HepG2 (cell line): Measurements from ENCODE around the gene SLC16A2. TPM values are rescaled to one million over a fixed set of nuclear protein-coding genes. Genes with fewer than 3 reads are reported as not detected.

Experiments
- ATAC-seq: fragments of 200-7000 bp; cut with Tn5 transposase; 3 replicates; pipeline ENCODE4 v1.9.1; 2020; ENCODE audit warnings: mild to moderate bottlenecking, moderate library complexity
- BruUV-seq: library from RNA; stranded (reverse); fragments of 400-500 nt; replicated peaks from 2 replicates; lab custom pipeline; 2021; lab: Mats Ljungman, UMichigan
- CTCF ChIA-PET: fragments of 300-600 bp; formaldehyde crosslinking; extraction: SDS; loops from one replicate; lab custom pipeline; 2021; ENCODE audit warnings: low total read pairs, inconsistent platforms, low intra/inter-chr PET ratio; lab: Yijun Ruan, JAX
- POLR2A ChIA-PET: fragments of 350-600 bp; sonication (Branson Sonifier 250); formaldehyde crosslinking; loops from one replicate; lab custom pipeline; 2020; ENCODE audit warnings: antibody characterized with exemption, inconsistent platforms; lab: Yijun Ruan, JAX
- DNase-seq: peaks from one replicate; pipeline ENCODE4 v3.0.0-alpha.2; 2015; ENCODE audit warnings: low spot score
- FAIRE-seq: peaks from 3 replicates; lab custom pipeline; 2011; peaks lifted over from hg19 to GRCh38; lab: Jason Lieb, UNC
- H2AFZ ChIP-seq: one replicate; pipeline ENCODE4 v1.6.1; 2011; ENCODE audit warnings: low read length, inconsistent platforms
- H3K27ac ChIP-seq: fragments of 300-600 bp; 3 replicates; pipeline ENCODE4 v1.8.0; 2011; ENCODE audit warnings: mixed run types, mild to moderate bottlenecking, mixed read lengths, low read length, inconsistent platforms; ENCODE audit not compliant: insufficient read depth; ENCODE audit errors: extremely low read length
- H3K27me3 ChIP-seq, 2 experiments: fragments of 200-600 bp in 1 of 2; 2 replicates in 1 of 2; 3 replicates in 1 of 2; pipeline versions ENCODE4 v1.6.0 to v1.8.0; 2011; ENCODE audit warnings: low read length in 2 of 2, mild to moderate bottlenecking in 2 of 2, moderate library complexity in 2 of 2, inconsistent platforms in 1 of 2; ENCODE audit not compliant: insufficient read depth in 2 of 2, control insufficient read depth in 1 of 2
- H3K36me3 ChIP-seq, 2 experiments: fragments of 200-600 bp in 1 of 2; replicated peaks in 1 of 2; 2 replicates in 1 of 2; 3 replicates in 1 of 2; pipeline versions ENCODE4 v1.5.1 to v1.8.0; 2011; ENCODE audit warnings: low read length in 2 of 2, inconsistent platforms in 1 of 2; ENCODE audit not compliant: insufficient read depth in 2 of 2, control insufficient read depth in 1 of 2
- H3K4me1 ChIP-seq: 2 replicates; pipeline ENCODE4 v1.5.1; 2012; ENCODE audit warnings: low read length, inconsistent platforms; ENCODE audit not compliant: insufficient read depth
- H3K4me2 ChIP-seq: 2 replicates; pipeline ENCODE4 v1.6.0; 2011; ENCODE audit warnings: low read depth, low read length, inconsistent platforms
- H3K4me3 ChIP-seq, 3 experiments: fragments of 200-600 bp in 1 of 3; sonication (generic), shearing (Covaris generic) in 1 of 3; replicated peaks in 1 of 3; 2 replicates each; pipeline ENCODE4 v1.5.1; 2011 to 2016; ENCODE audit warnings: low read length in 3 of 3, inconsistent platforms in 2 of 3, low read depth in 2 of 3, mild to moderate bottlenecking in 2 of 3, control low read depth in 1 of 3, mixed read lengths in 1 of 3; ENCODE audit not compliant: insufficient read depth in 1 of 3
- H3K79me2 ChIP-seq: one replicate; pipeline ENCODE4 v1.6.1; 2011; ENCODE audit warnings: low read length, inconsistent platforms; ENCODE audit not compliant: insufficient read depth
- H3K9ac ChIP-seq: 2 replicates; pipeline ENCODE4 v1.6.0; 2011; ENCODE audit warnings: mild to moderate bottlenecking, low read depth, low read length, inconsistent platforms; ENCODE audit not compliant: insufficient read depth
- H3K9me3 ChIP-seq: 2 replicates; pipeline ENCODE4 v1.5.1; 2012; ENCODE audit warnings: mild to moderate bottlenecking, low read length
- H4K20me1 ChIP-seq: 2 replicates; pipeline ENCODE4 v1.6.0; 2011; ENCODE audit warnings: inconsistent platforms, mild to moderate bottlenecking, low read length, moderate library complexity; ENCODE audit not compliant: insufficient read depth
- ARID3A ChIP-seq: IDR thresholded peaks from 2 replicates; pipeline ENCODE4 v1.6.1; 2012; ENCODE audit warnings: low read depth, low read length, improper control_type of control experiment
- GMEB2 ChIP-seq: IDR thresholded peaks from 2 replicates; pipeline ENCODE4 v1.6.1; 2016; ENCODE audit warnings: missing biosample characterization, missing genetic modification reagents, low read depth
- HIVEP1 ChIP-seq: sonication (generic); formaldehyde crosslinking; IDR thresholded peaks from 2 replicates; pipeline ENCODE4 v1.4.0; 2020; ENCODE audit warnings: mild to moderate bottlenecking, missing genetic modification reagents
- MLXIP ChIP-seq: sonication (generic); formaldehyde crosslinking; IDR thresholded peaks from 2 replicates; pipeline ENCODE4 v1.9.0; 2021; ENCODE audit warnings: missing genetic modification reagents, borderline replicate concordance
- NFAT5 ChIP-seq: sonication (generic); formaldehyde crosslinking; IDR thresholded peaks from 2 replicates; pipeline ENCODE4 v1.4.0; 2020; ENCODE audit warnings: missing genetic modification reagents
- SCMH1 ChIP-seq: sonication (generic); formaldehyde crosslinking; IDR thresholded peaks from 2 replicates; pipeline ENCODE4 v1.9.0; 2021; ENCODE audit warnings: missing genetic modification reagents, mild to moderate bottlenecking, borderline replicate concordance
- SIN3A ChIP-seq: IDR thresholded peaks from 2 replicates; pipeline ENCODE4 v1.6.1; 2011; ENCODE audit warnings: low read depth, mild to moderate bottlenecking, control low read depth, low read length, borderline replicate concordance
- ZNF557 ChIP-seq: sonication (generic); formaldehyde crosslinking; IDR thresholded peaks from 2 replicates; pipeline ENCODE4 v1.4.0; 2020; ENCODE audit warnings: missing genetic modification reagents
- ZNF674 ChIP-seq: sonication (generic); formaldehyde crosslinking; IDR thresholded peaks from 2 replicates; pipeline ENCODE4 v1.5.0; 2020; ENCODE audit warnings: low read depth, mild to moderate bottlenecking, missing genetic modification reagents
- WGBS: methylation state at CpG from one replicate; pipeline ENCODE4 v1.1.6; 2017; ENCODE audit warnings: low lambda C conversion rate; 5-methylcytosine and 5-hydroxymethylcytosine counted together
- in situ Hi-C: cut with HindIII; loops from 2 replicates; pipeline ENCODE4 v1.10.0; 2017; ENCODE audit warnings: low pct_unique_long_range_greater_than_20kb; ENCODE audit not compliant: extremely low pct_ligation_motif_present
- intact Hi-C: fragments of 100-400 bp; cut with micrococcal nuclease; formaldehyde crosslinking; loops from one replicate; pipeline ENCODE4 v1.10.0; 2022; ENCODE audit not compliant: unreplicated experiment
- polyA plus RNA-seq, 8 experiments: library from polyadenylated mRNA; depleted of rRNA in 3 of 8; stranded (reverse) in 7 of 8; unstranded in 1 of 8; fragments of >200 nt; fragmentation: Illumina TruSeq in 4 of 8; extraction: Trizol in 4 of 8; gene quantifications; 2 replicates each; pipeline versions ENCODE4 v1.2.1 to v1.2.3, GENCODE V29; 2011 to 2016; ENCODE audit warnings: low read depth in 4 of 8, missing spikeins in 1 of 8, mixed read lengths in 1 of 8; ENCODE audit not compliant: insufficient read depth in 1 of 8
- total RNA-seq, 5 experiments: library from RNA; depleted of rRNA; stranded (reverse); fragments of >200 nt; fragmentation: Illumina TruSeq; extraction: Trizol; gene quantifications; 2 replicates each; pipeline ENCODE4 v1.2.3, GENCODE V29; 2016; ENCODE audit warnings: low read depth in 1 of 5

Gene SLC16A2
- total and polyA plus RNA-seq, 2 of the 13 experiments (the other 11 are each of a cell fraction or from before 2014, with no cell fraction given), result 0.07 to 0.08 TPM

- TF ChIP-seq HIVEP1 (CRISPR knock-in tag), result no peak
- no peak for TF ChIP-seq GMEB2
- no peak for TF ChIP-seq SCMH1 (CRISPR knock-in tag)
- no peak for TF ChIP-seq NFAT5 (CRISPR knock-in tag)
- TF ChIP-seq MLXIP (CRISPR knock-in tag), result no peak
- TF ChIP-seq SIN3A, result no peak
- no peak for TF ChIP-seq ZNF674 (CRISPR knock-in tag)
- no peak for TF ChIP-seq ZNF557 (CRISPR knock-in tag)
- TF ChIP-seq ARID3A, result no peak
- no TSS peak for BruUV-seq
- Histone ChIP-seq H2AFZ (no peak overlapping the region), H3K9me3 (no peaks in the 10 kb centered on the region), H3K4me2 (no peak overlapping the region), H4K20me1 (no peaks in the 10 kb centered on the region), H3K79me2 (no peaks in the 10 kb centered on the region), H3K27me3 (no peaks in the 10 kb centered on the region), H3K4me1 (no peaks in the 10 kb centered on the region), H3K36me3 (no peaks in the 10 kb centered on the region), H3K9ac (no peak overlapping the region), H3K4me3 (no peak overlapping the region), H3K27ac (no peak overlapping the region)
- FAIRE-seq (no peak), DNase-seq (no peak), ATAC-seq (no peak)
- intact Hi-C loops (no loop called here), in situ Hi-C loops (no loop called here)
- ChIA-PET CTCF (no interaction called here), POLR2A (no interaction called here)
- WGBS, result 50% methylated on average over 2 of the region's 2 CpGs
These were observed 16.2 kb downstream of the SLC16A2 start for GRCh38 chrX:74437530-74437929.
